Thoracic aorta (tissue), 2 donors: ENCODE data around the gene USO1. TPM values are rescaled to one million over a fixed set of nuclear protein-coding genes. Genes with fewer than 3 reads are reported as not detected.
A peak's percentile ranks its signal among the peaks of the same experiment; 100 is the strongest.

Source experiments
- ATAC-seq: fragments of 150-250 bp; one replicate; pipeline ENCODE4 v1.8.0; 2017; ENCODE audit warnings: low read depth; ENCODE audit not compliant: insufficient number of reproducible peaks, low FRiP score
- DNase-seq: peaks from one replicate; pipeline ENCODE4 v3.0.0-alpha.2; 2020; ENCODE audit warnings: low spot score
- H3K27ac ChIP-seq, 2 donors: fragments of 200-600 bp; sonication (generic); 1 replicate in 1 of 2; 2 replicates in 1 of 2; pipeline ENCODE4 v1.5.1; 2016; ENCODE audit warnings: mild to moderate bottlenecking in 2 of 2, moderate library complexity in 2 of 2
- H3K27me3 ChIP-seq: fragments of 200-600 bp; sonication (generic); replicated peaks from 2 replicates; pipeline ENCODE4 v1.6.0; 2016; ENCODE audit warnings: mild to moderate bottlenecking; ENCODE audit not compliant: insufficient read depth
- H3K36me3 ChIP-seq: fragments of 200-600 bp; sonication (generic); one replicate; pipeline ENCODE4 v1.5.1; 2016
- H3K4me1 ChIP-seq, 2 donors: fragments of 200-600 bp; sonication (generic); 1 replicate in 1 of 2; 2 replicates in 1 of 2; pipeline versions ENCODE4 v1.5.1 to v1.6.0; 2016; ENCODE audit warnings: low read depth in 2 of 2, mild to moderate bottlenecking in 1 of 2; ENCODE audit not compliant: control insufficient read depth in 1 of 2
- H3K4me3 ChIP-seq: fragments of 200-600 bp; sonication (generic); 2 replicates; pipeline ENCODE4 v1.5.1; 2016; ENCODE audit warnings: mild to moderate bottlenecking
- H3K9me3 ChIP-seq: fragments of 200-600 bp; sonication (generic); 2 replicates; pipeline ENCODE4 v1.5.1; 2016
- CTCF ChIP-seq: fragments of 200-600 bp; sonication (generic); IDR thresholded peaks from one replicate; pipeline ENCODE4 v1.5.1; 2019; ENCODE audit warnings: antibody characterized with exemption
- total RNA-seq, 2 donors: library from RNA; depleted of rRNA; stranded (reverse); fragments of >200 nt; gene quantifications; one replicate each; pipeline versions ENCODE4 v1.1.0 to v1.2.3, GENCODE V29; 2016

The USO1 gene
- total RNA-seq, 2 donors from 2014 or later: 68.0 to 85.9 TPM

DNA sequence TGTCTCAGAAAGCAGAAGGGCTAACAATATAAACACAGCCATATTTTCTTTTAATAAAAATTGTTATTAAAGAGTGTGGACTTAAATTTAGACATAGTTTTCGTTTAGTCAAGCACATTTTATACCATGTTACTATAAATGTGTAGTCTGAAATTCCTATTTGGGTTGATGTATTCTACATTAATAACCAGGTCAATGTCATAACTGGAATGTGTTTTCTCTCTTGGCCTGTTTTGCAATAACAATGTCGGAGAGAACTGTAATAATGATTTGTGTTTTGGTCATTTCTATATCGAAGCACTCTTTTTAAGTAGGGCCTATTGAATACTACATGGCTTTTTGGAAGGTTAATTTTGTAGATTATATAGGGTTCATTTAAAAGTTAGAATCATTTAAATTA, 5.5 kb downstream of the USO1 start:
- Histone ChIP-seq H3K27me3 (no peaks in the 10 kb centered on the region), H3K27ac (peak overlapping the region; percentile 60 to 94), H3K4me1 (peaks cover 21 to 55% of the 10 kb centered on the region in 2 donors), H3K36me3 (no peaks in the 10 kb centered on the region), H3K4me3 (peak overlapping the region; percentile 54), H3K9me3 (no peaks in the 10 kb centered on the region)
- DNase-seq (no peak), ATAC-seq (no peak)
- TF ChIP-seq CTCF: no peak

DNA sequence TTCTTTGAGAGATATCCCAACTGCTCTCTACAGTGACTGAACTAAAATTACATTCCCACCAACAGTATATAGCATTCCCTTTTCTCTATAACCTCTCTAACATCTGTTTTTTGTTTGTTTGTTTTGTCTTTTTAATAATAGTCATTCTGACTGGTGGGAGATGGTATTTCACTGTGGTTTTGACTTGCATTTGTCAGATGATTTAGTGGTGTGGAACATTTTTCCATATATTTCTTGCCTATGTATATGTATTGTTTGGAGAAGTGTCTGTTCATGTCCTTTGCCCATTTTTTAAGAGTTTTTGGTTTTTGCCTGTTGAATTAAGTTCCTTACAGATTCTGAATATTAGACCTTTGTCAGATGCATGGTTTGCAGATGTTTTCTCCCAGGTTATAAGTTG, 9.0 kb downstream of the USO1 start:
- no peaks in the 10 kb centered on the region for H3K9me3 ChIP-seq
- H3K36me3 ChIP-seq: no peaks in the 10 kb centered on the region
- peaks cover 21 to 58% of the 10 kb centered on the region in 2 donors for H3K4me1 ChIP-seq
- no peaks in the 10 kb centered on the region for H3K27me3 ChIP-seq
- H3K27ac ChIP-seq: no peak overlapping the region
- ATAC-seq (no peak), DNase-seq (no peak)
- TF ChIP-seq CTCF: no peak
- H3K4me3 ChIP-seq: no peak overlapping the region

DNA sequence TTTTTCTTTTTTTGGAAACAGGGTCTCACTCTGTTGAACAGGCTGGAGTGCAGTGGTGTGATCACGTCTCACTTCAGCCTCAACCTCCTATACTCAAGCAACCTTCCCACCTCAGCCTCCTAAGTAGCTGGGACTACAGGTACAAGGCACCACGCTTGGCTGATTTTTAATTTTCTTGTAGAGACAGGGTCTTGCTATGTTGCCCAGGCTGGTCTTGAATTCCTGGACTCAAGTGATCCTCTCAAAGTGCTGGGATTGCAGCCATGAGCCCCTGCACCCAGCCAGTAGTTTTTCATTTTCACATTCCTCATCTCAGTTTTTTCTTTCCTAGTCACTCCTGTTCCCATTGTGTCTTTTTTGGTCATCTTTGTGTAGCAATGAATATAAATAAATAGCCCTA, 11.1 kb downstream of the USO1 start:
- no peaks in the 10 kb centered on the region for H3K27me3 ChIP-seq
- no peak for TF ChIP-seq CTCF
- DNase-seq (no peak), ATAC-seq (no peak)
- no peak overlapping the region for H3K4me3 ChIP-seq
- no peaks in the 10 kb centered on the region for H3K9me3 ChIP-seq
- H3K27ac ChIP-seq: no peak overlapping the region
- H3K36me3 ChIP-seq: no peaks in the 10 kb centered on the region
- peaks cover 17 to 41% of the 10 kb centered on the region in 2 donors for H3K4me1 ChIP-seq

DNA sequence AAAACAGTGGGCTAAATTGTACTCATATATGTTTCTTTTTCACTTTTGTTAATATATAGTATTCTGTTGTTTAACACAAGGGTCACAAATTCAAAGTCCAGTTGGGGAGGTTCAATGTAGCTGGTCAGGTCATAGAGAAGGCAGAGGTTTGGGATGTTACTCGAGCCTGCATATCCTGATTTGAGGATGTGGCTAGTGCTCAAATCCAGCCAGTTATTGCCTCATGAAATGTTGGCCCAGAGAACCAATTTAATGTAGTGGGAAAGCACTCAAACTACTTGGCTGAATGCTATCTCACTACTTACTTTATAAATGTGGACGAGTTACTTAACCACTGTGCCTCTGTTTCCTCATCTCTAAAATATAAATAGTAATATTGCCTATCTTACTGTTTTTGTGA, 12.5 kb downstream of the USO1 start:
- ATAC-seq (no peak), DNase-seq (no peak)
- no peaks in the 10 kb centered on the region for H3K27me3 ChIP-seq
- no peak overlapping the region for H3K4me3 ChIP-seq
- H3K27ac ChIP-seq: peak overlapping the region; percentile 1 to 3
- no peaks in the 10 kb centered on the region for H3K9me3 ChIP-seq
- H3K36me3 ChIP-seq: no peaks in the 10 kb centered on the region
- H3K4me1 ChIP-seq: peaks cover 8 to 28% of the 10 kb centered on the region in 2 donors
- no peak for TF ChIP-seq CTCF

GRCh38 chr4:75737398-75737797, 13.0 kb downstream of the USO1 start:
- H3K4me3 ChIP-seq: no peak overlapping the region
- no peaks in the 10 kb centered on the region for H3K36me3 ChIP-seq
- DNase-seq (no peak), ATAC-seq (no peak)
- TF ChIP-seq CTCF: no peak
- peak overlapping the region; percentile 1 to 3 for H3K27ac ChIP-seq
- no peaks in the 10 kb centered on the region for H3K9me3 ChIP-seq
- peaks cover 8 to 28% of the 10 kb centered on the region in 2 donors for H3K4me1 ChIP-seq
- no peaks in the 10 kb centered on the region for H3K27me3 ChIP-seq
